ENCODE data around the gene PHF21B. TPM values are rescaled to one million over a fixed set of nuclear protein-coding genes. Genes with fewer than 3 reads are reported as not detected.

The PHF21B gene
- total RNA-seq, 1 donor from 2014 or later: not detected

- no peak for TF ChIP-seq CTCF (IDR thresholded peaks at IDR 0.05)
- Histone ChIP-seq H3K4me1 (no peaks in the 10 kb centered on the region), H3K36me3 (no peaks in the 10 kb centered on the region), H3K27me3 (no peaks in the 10 kb centered on the region), H3K27ac (no peak overlapping the region), H3K9me3 (no peaks in the 10 kb centered on the region), H3K4me3 (no peak overlapping the region)
- DNase-seq (ENCODE audit: low spot score in 2 of 2): no peak
- intact Hi-C loops (cut with DNase I): no loop called here
Observed at GRCh38 chr22:44916281-44917231, 93.2 kb downstream of the PHF21B start.

GRCh38 chr22:44915441-44915840, 94.4 kb downstream of the PHF21B start:
- DNase-seq (ENCODE audit: low spot score in 2 of 2): no peak

GRCh38 chr22:44914026-44914721, 95.6 kb downstream of the PHF21B start:
- DNase-seq (ENCODE audit: low spot score in 2 of 2): no peak
- H3K4me3 ChIP-seq: no peak overlapping the region
- TF ChIP-seq CTCF (IDR thresholded peaks at IDR 0.05): no peak
- H3K36me3 ChIP-seq: no peaks in the 10 kb centered on the region
- no peaks in the 10 kb centered on the region for H3K27me3 ChIP-seq
- H3K4me1 ChIP-seq: no peaks in the 10 kb centered on the region
- H3K9me3 ChIP-seq: no peaks in the 10 kb centered on the region
- intact Hi-C loops (cut with DNase I): no loop called here
- no peak overlapping the region for H3K27ac ChIP-seq

More at GRCh38 chr22:44915441-44915840, 94.4 kb downstream of the PHF21B start:
- H3K36me3 ChIP-seq: no peaks in the 10 kb centered on the region
- H3K4me3 ChIP-seq: no peak overlapping the region
- no peak for TF ChIP-seq CTCF (IDR thresholded peaks at IDR 0.05)
- H3K27ac ChIP-seq: no peak overlapping the region
- H3K9me3 ChIP-seq: no peaks in the 10 kb centered on the region
- H3K4me1 ChIP-seq: no peaks in the 10 kb centered on the region
- no peaks in the 10 kb centered on the region for H3K27me3 ChIP-seq
- intact Hi-C loops (cut with DNase I): no loop called here

- H3K9me3 ChIP-seq: no peaks in the 10 kb centered on the region
- no peaks in the 10 kb centered on the region for H3K36me3 ChIP-seq
- H3K27ac ChIP-seq: no peak overlapping the region
- H3K4me1 ChIP-seq: no peaks in the 10 kb centered on the region
- TF ChIP-seq CTCF (IDR thresholded peaks at IDR 0.05): no peak
- no peaks in the 10 kb centered on the region for H3K27me3 ChIP-seq
- no peak overlapping the region for H3K4me3 ChIP-seq
- intact Hi-C loops (cut with DNase I): no loop called here
- no peak for DNase-seq (ENCODE audit: low spot score in 2 of 2)
Observed at GRCh38 chr22:44913198-44913983, 96.4 kb downstream of the PHF21B start.

- TF ChIP-seq CTCF (IDR thresholded peaks at IDR 0.05): no peak
- no peaks in the 10 kb centered on the region for H3K36me3 ChIP-seq
- H3K4me3 ChIP-seq: no peak overlapping the region
- no peaks in the 10 kb centered on the region for H3K27me3 ChIP-seq
- H3K27ac ChIP-seq: no peak overlapping the region
- H3K4me1 ChIP-seq: no peaks in the 10 kb centered on the region
- H3K9me3 ChIP-seq: no peaks in the 10 kb centered on the region
- intact Hi-C loops (cut with DNase I): no loop called here
- DNase-seq (ENCODE audit: low spot score in 2 of 2): peak in 1 of 2 donors; percentile 49
Observed at GRCh38 chr22:44909241-44909640, 100.6 kb downstream of the PHF21B start.
